Heart left ventricle (tissue), 13 donors: ENCODE measurements around the gene DNAJA4.

Source experiments
- POLR2A ChIP-seq, 2 donors: fragments of 450-650 bp; IDR thresholded peaks; one replicate each; pipeline ENCODE4 v1.6.1; 2017; ENCODE audit warnings: antibody characterized with exemption in 2 of 2, mild to moderate bottlenecking in 2 of 2, moderate library complexity in 2 of 2
- TF ChIP-seq, protein P1 (sequence below), 12 donors: fragments of 200-600 bp; sonication (generic) in 4 of 12; IDR thresholded peaks; one replicate each; pipeline versions ENCODE4 v1.5.0 to v1.8.0; 2018 to 2022; ENCODE audit warnings: antibody characterized with exemption in 12 of 12, mild to moderate bottlenecking in 5 of 12
- donor health status: ischemic (EF 13 %, LVEDD 7.1; RV severe dilation, severe dysfunction).
- donor health status: DM: no; HTN: yes; CAD: no.
- donor health status: DM: no; HTN: no; CAD: no.
- donor health status: ischemic (EF 25% LVEDD 6.9; RV normal size, moderate dysfunction).
- donor health status: ischemic (EF 25% LVEDD 5.7; RV mildly dilated, moderate dysfunction).
- donor health status: ischemic (EF 35%, LVEDD 5.7; RV mildly dilated, moderate dysfunction).
- donor health status: nonischemic (EF 11% LVEDD 7.7; RV severe dilation, severe dysfunction).
- donor health status: DM: yes; HTN: yes; CAD: no.
- donor health status: PGD.
- donor health status: ischemic (EF 29% LVEDD 5.4; RV normal size, mild dysfunction).
- donor health status: nonischemic (EF 23%, LVEDD 6.1; RV moderate dilation, normal function).

DNA sequence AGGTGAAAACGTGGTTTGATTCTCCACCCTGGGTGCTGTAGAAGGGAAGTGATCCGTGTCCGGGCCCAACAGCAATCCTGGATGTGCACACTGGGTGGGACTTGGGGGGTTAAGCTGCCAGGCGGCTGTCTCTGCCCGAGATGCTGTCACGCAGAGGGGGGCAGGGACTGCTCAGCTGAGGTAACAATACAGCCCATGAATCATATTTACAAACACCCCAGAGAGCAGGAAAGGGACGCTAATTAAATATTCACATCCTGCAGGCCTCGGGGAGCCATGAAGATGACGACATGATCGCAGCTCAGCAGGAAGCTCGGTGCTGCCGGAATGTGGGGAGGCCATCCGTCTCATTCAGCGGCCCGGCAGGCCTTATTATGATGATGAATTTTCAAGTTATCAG is 57.9 kb downstream of the DNAJA4 start:
- TF ChIP-seq POLR2A (IDR thresholded peaks at IDR 0.05) = no peak
- TF ChIP-seq, protein P1, sequence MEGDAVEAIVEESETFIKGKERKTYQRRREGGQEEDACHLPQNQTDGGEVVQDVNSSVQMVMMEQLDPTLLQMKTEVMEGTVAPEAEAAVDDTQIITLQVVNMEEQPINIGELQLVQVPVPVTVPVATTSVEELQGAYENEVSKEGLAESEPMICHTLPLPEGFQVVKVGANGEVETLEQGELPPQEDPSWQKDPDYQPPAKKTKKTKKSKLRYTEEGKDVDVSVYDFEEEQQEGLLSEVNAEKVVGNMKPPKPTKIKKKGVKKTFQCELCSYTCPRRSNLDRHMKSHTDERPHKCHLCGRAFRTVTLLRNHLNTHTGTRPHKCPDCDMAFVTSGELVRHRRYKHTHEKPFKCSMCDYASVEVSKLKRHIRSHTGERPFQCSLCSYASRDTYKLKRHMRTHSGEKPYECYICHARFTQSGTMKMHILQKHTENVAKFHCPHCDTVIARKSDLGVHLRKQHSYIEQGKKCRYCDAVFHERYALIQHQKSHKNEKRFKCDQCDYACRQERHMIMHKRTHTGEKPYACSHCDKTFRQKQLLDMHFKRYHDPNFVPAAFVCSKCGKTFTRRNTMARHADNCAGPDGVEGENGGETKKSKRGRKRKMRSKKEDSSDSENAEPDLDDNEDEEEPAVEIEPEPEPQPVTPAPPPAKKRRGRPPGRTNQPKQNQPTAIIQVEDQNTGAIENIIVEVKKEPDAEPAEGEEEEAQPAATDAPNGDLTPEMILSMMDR (IDR thresholded peaks at IDR 0.05) = no peak
